Osteocyte (in vitro differentiated cells): ENCODE data around the gene ABRACL. TPM values are rescaled to one million over a fixed set of nuclear protein-coding genes. Genes with fewer than 3 reads are reported as not detected.

ENCODE experiments used
- DNase-seq: peaks from one replicate; pipeline ENCODE4 v3.0.0; 2021; ENCODE audit warnings: mixed read lengths; ENCODE audit not compliant: unreplicated experiment; ENCODE audit errors: extremely low spot score
- H3K27ac Mint-ChIP-seq: one replicate; pipeline ENCODE4 v1.8.0; 2021; ENCODE audit warnings: mild to moderate bottlenecking, mixed read lengths; ENCODE audit not compliant: unreplicated experiment
- H3K27me3 Mint-ChIP-seq: one replicate; pipeline ENCODE4 v1.8.0; 2021; ENCODE audit warnings: mixed read lengths; ENCODE audit not compliant: unreplicated experiment
- H3K36me3 Mint-ChIP-seq: one replicate; pipeline ENCODE4 v1.8.0; 2021; ENCODE audit warnings: mixed read lengths; ENCODE audit not compliant: unreplicated experiment
- H3K4me1 Mint-ChIP-seq: one replicate; pipeline ENCODE4 v1.8.0; 2021; ENCODE audit warnings: mixed read lengths; ENCODE audit not compliant: unreplicated experiment
- H3K4me3 Mint-ChIP-seq: one replicate; pipeline ENCODE4 v1.8.0; 2021; ENCODE audit warnings: mild to moderate bottlenecking, moderate library complexity, mixed read lengths; ENCODE audit not compliant: unreplicated experiment
- H3K9me3 Mint-ChIP-seq: one replicate; pipeline ENCODE4 v1.8.0; 2021; ENCODE audit warnings: mixed read lengths; ENCODE audit not compliant: unreplicated experiment
- CTCF ChIP-seq: fragments of 200-600 bp; sonication (generic); IDR thresholded peaks from 2 replicates; pipeline ENCODE4 v1.5.0; 2021; ENCODE audit warnings: antibody characterized with exemption, mild to moderate bottlenecking, moderate library complexity
- total RNA-seq: library from RNA; stranded (reverse); gene quantifications from 2 replicates; pipeline ENCODE4 v1.2.1, GENCODE V29; 2021

The ABRACL gene
- total RNA-seq, 1 donor from 2014 or later, result 16.9 TPM

- Mint-ChIP-seq H3K4me1 (peaks cover 3% of the 10 kb centered on the region), H3K36me3 (no peaks in the 10 kb centered on the region), H3K4me3 (no peak overlapping the region), H3K27me3 (peaks cover 3% of the 10 kb centered on the region), H3K9me3 (no peaks in the 10 kb centered on the region), H3K27ac (no peak overlapping the region)
- no peak for TF ChIP-seq CTCF
- DNase-seq, result no peak
These were observed 40.3 kb downstream of the ABRACL start for GRCh38 chr6:139068846-139069245.

GRCh38 chr6:139073118-139073517 lies 44.6 kb downstream of the ABRACL start:
- no peak overlapping the region for H3K4me3 Mint-ChIP-seq
- DNase-seq, result no peak
- H3K9me3 Mint-ChIP-seq, result no peaks in the 10 kb centered on the region
- no peak for TF ChIP-seq CTCF
- peaks cover 3% of the 10 kb centered on the region for H3K27me3 Mint-ChIP-seq
- no peaks in the 10 kb centered on the region for H3K4me1 Mint-ChIP-seq
- H3K36me3 Mint-ChIP-seq, result no peaks in the 10 kb centered on the region
- H3K27ac Mint-ChIP-seq, result no peak overlapping the region

GRCh38 chr6:139079018-139079417 lies 50.5 kb downstream of the ABRACL start:
- peaks cover 3% of the 10 kb centered on the region for H3K27me3 Mint-ChIP-seq
- no peaks in the 10 kb centered on the region for H3K4me1 Mint-ChIP-seq
- no peaks in the 10 kb centered on the region for H3K36me3 Mint-ChIP-seq
- no peak overlapping the region for H3K27ac Mint-ChIP-seq
- TF ChIP-seq CTCF, result no peak
- DNase-seq, result no peak
- H3K9me3 Mint-ChIP-seq, result no peaks in the 10 kb centered on the region
- H3K4me3 Mint-ChIP-seq, result no peak overlapping the region

GRCh38 chr6:139080255-139080920 lies 51.8 kb downstream of the ABRACL start:
- H3K27me3 Mint-ChIP-seq, result peaks cover 9% of the 10 kb centered on the region
- H3K9me3 Mint-ChIP-seq, result no peaks in the 10 kb centered on the region
- H3K27ac Mint-ChIP-seq, result no peak overlapping the region
- no peaks in the 10 kb centered on the region for H3K36me3 Mint-ChIP-seq
- H3K4me3 Mint-ChIP-seq, result no peak overlapping the region
- no peak for DNase-seq
- no peak for TF ChIP-seq CTCF
- no peaks in the 10 kb centered on the region for H3K4me1 Mint-ChIP-seq

- H3K4me1 Mint-ChIP-seq, result no peaks in the 10 kb centered on the region
- H3K4me3 Mint-ChIP-seq, result no peak overlapping the region
- no peaks in the 10 kb centered on the region for H3K36me3 Mint-ChIP-seq
- H3K27ac Mint-ChIP-seq, result no peak overlapping the region
- no peak for DNase-seq
- TF ChIP-seq CTCF, result no peak
- peaks cover 14% of the 10 kb centered on the region for H3K27me3 Mint-ChIP-seq
- H3K9me3 Mint-ChIP-seq, result no peaks in the 10 kb centered on the region
These were observed 52.9 kb downstream of the ABRACL start for GRCh38 chr6:139081471-139081870.
